Esophagus squamous epithelium (tissue), 4 donors: ENCODE measurements around the gene SCPEP1.

Experiments
- CTCF ChIP-seq, 6 experiments: fragments of 450-650 bp in 4 of 6; fragments of 200-600 bp in 2 of 6; sonication (generic) in 2 of 6; IDR thresholded peaks; one replicate each; pipeline ENCODE4 v1.5.1; 2016 to 2019; ENCODE audit warnings: antibody characterized with exemption in 6 of 6, mild to moderate bottlenecking in 4 of 6, moderate library complexity in 4 of 6
- POLR2A ChIP-seq, 4 donors: fragments of 450-650 bp; IDR thresholded peaks; one replicate each; pipeline ENCODE4 v1.6.1; 2017; ENCODE audit warnings: antibody characterized with exemption in 4 of 4, mild to moderate bottlenecking in 4 of 4, moderate library complexity in 3 of 4

- TF ChIP-seq CTCF (IDR thresholded peaks at IDR 0.05), result no peak
- TF ChIP-seq POLR2A (IDR thresholded peaks at IDR 0.05), result no peak
Observed at GRCh38 chr17:57040571-57040970, 62.6 kb downstream of the SCPEP1 start.
